ENCODE results near the gene STARD13. TPM values are rescaled to one million over a fixed set of nuclear protein-coding genes. Genes with fewer than 3 reads are reported as not detected.
"Not testable (repeated sequence)": the region's sequence is repeated elsewhere in the genome, so short reads cannot be mapped to it uniquely, and the experiment has no call there.

STARD13 gene
- total RNA-seq, 1 donor from 2014 or later = 2.0 TPM

GRCh38 chr13:33244210-33244906 is 41.2 kb downstream of the STARD13 start:
- Mint-ChIP-seq H3K9me3 (peaks cover 15% of the 10 kb centered on the region), H3K4me3 (no peak overlapping the region), H3K4me1 (no peaks in the 10 kb centered on the region), H3K36me3 (peaks cover 7% of the 10 kb centered on the region), H3K27ac (no peak overlapping the region), H3K27me3 (ENCODE audit: insufficient read depth, low read depth) (peaks cover 3% of the 10 kb centered on the region)
- Histone ChIP-seq H3K36me3 (peaks cover 4% of the 10 kb centered on the region), H3K27me3 (no peaks in the 10 kb centered on the region), H3K4me2 (no peak overlapping the region), H4K20me1 (ENCODE audit: low read depth) (no peaks in the 10 kb centered on the region), H3K27ac (no peak overlapping the region), H3K79me2 (ENCODE audit: low read depth) (no peaks in the 10 kb centered on the region), H3K9ac (no peak overlapping the region), H2AFZ (replicated peaks) (no peak overlapping the region), H3F3A (ENCODE audit: low read depth) (no peaks in the 10 kb centered on the region), H3K4me3 (no peak overlapping the region), H3K4me1 (no peaks in the 10 kb centered on the region), H3K9me3 (ENCODE audit: low read depth) (peaks cover 14% of the 10 kb centered on the region)
- TF ChIP-seq EZH2 (IDR thresholded peaks at IDR 0.05) = no peak
- TF ChIP-seq CTCF (IDR thresholded peaks at IDR 0.05) = no peak
- no peak for TF ChIP-seq EZH2phosphoT487 (IDR thresholded peaks at IDR 0.05)
- DNase-seq (ENCODE audit: low spot score) = no peak

- peaks cover 7% of the 10 kb centered on the region for H3K36me3 Mint-ChIP-seq
- DNase-seq (ENCODE audit: low spot score) = no peak
- no peaks in the 10 kb centered on the region for H3K79me2 ChIP-seq (ENCODE audit: low read depth)
Observed at GRCh38 chr13:33242984-33243617, 42.5 kb downstream of the STARD13 start.

GRCh38 chr13:33242372-33242771 is 43.2 kb downstream of the STARD13 start:
- not testable (repeated sequence) for H3K36me3 ChIP-seq; H3K27me3 ChIP-seq; H3F3A ChIP-seq (ENCODE audit: low read depth); DNase-seq (ENCODE audit: low spot score); H3K27me3 Mint-ChIP-seq (ENCODE audit: insufficient read depth, low read depth); H3K79me2 ChIP-seq (ENCODE audit: low read depth); H3K27ac Mint-ChIP-seq; H3K36me3 Mint-ChIP-seq; H3K4me3 ChIP-seq; H3K27ac ChIP-seq; H3K4me1 Mint-ChIP-seq; H2AFZ ChIP-seq (replicated peaks); H3K9ac ChIP-seq; H3K4me3 Mint-ChIP-seq; H3K4me2 ChIP-seq; H4K20me1 ChIP-seq (ENCODE audit: low read depth); H3K4me1 ChIP-seq
- H3K9me3 ChIP-seq (ENCODE audit: low read depth) = peaks cover 14% of the 10 kb centered on the region
- peaks cover 15% of the 10 kb centered on the region for H3K9me3 Mint-ChIP-seq

More at GRCh38 chr13:33242984-33243617, 42.5 kb downstream of the STARD13 start:
- Mint-ChIP-seq H3K4me3 (no peak overlapping the region), H3K27me3 (ENCODE audit: insufficient read depth, low read depth) (peaks cover 3% of the 10 kb centered on the region), H3K27ac (no peak overlapping the region), H3K9me3 (peaks cover 15% of the 10 kb centered on the region), H3K4me1 (no peaks in the 10 kb centered on the region)
- H3F3A ChIP-seq (ENCODE audit: low read depth) = no peaks in the 10 kb centered on the region
- no peaks in the 10 kb centered on the region for H4K20me1 ChIP-seq (ENCODE audit: low read depth)
- peaks cover 4% of the 10 kb centered on the region for H3K36me3 ChIP-seq
- H2AFZ ChIP-seq (replicated peaks) = no peak overlapping the region
- peaks cover 14% of the 10 kb centered on the region for H3K9me3 ChIP-seq (ENCODE audit: low read depth)
- H3K9ac ChIP-seq = no peak overlapping the region
- no peaks in the 10 kb centered on the region for H3K27me3 ChIP-seq
- no peak overlapping the region for H3K27ac ChIP-seq
- no peak for TF ChIP-seq CTCF (IDR thresholded peaks at IDR 0.05)
- no peak for TF ChIP-seq EZH2 (IDR thresholded peaks at IDR 0.05)
- no peak for TF ChIP-seq EZH2phosphoT487 (IDR thresholded peaks at IDR 0.05)
- H3K4me2 ChIP-seq = no peak overlapping the region
- no peaks in the 10 kb centered on the region for H3K4me1 ChIP-seq
- H3K4me3 ChIP-seq = no peak overlapping the region

GRCh38 chr13:33236021-33236420 is 49.5 kb downstream of the STARD13 start:
- no peaks in the 10 kb centered on the region for H4K20me1 ChIP-seq (ENCODE audit: low read depth)
- no peaks in the 10 kb centered on the region for H3K27me3 ChIP-seq
- no peak overlapping the region for H3K9ac ChIP-seq
- TF ChIP-seq CTCF (IDR thresholded peaks at IDR 0.05) (no peak), EZH2phosphoT487 (IDR thresholded peaks at IDR 0.05) (no peak), EZH2 (IDR thresholded peaks at IDR 0.05) (no peak)
- H3K9me3 ChIP-seq (ENCODE audit: low read depth) = peaks cover 11% of the 10 kb centered on the region
- DNase-seq (ENCODE audit: low spot score) = no peak
- H3F3A ChIP-seq (ENCODE audit: low read depth) = no peaks in the 10 kb centered on the region
- H2AFZ ChIP-seq (replicated peaks) = no peak overlapping the region
- H3K9me3 Mint-ChIP-seq = peaks cover 14% of the 10 kb centered on the region
- H3K4me3 ChIP-seq = no peak overlapping the region
- no peaks in the 10 kb centered on the region for H3K27me3 Mint-ChIP-seq (ENCODE audit: insufficient read depth, low read depth)
- no peaks in the 10 kb centered on the region for H3K79me2 ChIP-seq (ENCODE audit: low read depth)
- no peak overlapping the region for H3K27ac Mint-ChIP-seq
- no peak overlapping the region for H3K4me3 Mint-ChIP-seq
- peaks cover 4% of the 10 kb centered on the region for H3K36me3 ChIP-seq
- H3K27ac ChIP-seq = no peak overlapping the region
- no peaks in the 10 kb centered on the region for H3K4me1 Mint-ChIP-seq
- H3K4me2 ChIP-seq = no peak overlapping the region
- H3K4me1 ChIP-seq = peaks cover 3% of the 10 kb centered on the region
- H3K36me3 Mint-ChIP-seq = peaks cover 8% of the 10 kb centered on the region
